Stimulated activated CD8-positive, alpha-beta memory T cell treated with anti-CD3 and anti-CD28 coated beads, Interleukin-7, amount 100 ng/mL, for 1 hour (primary cell): ENCODE data around the gene BICD1.

Source experiments
- DNase-seq, 2 donors: peaks; one replicate each; pipeline ENCODE4 v3.0.0-alpha.2; 2020; ENCODE audit warnings: low read depth in 2 of 2

BICD1 gene

DNA sequence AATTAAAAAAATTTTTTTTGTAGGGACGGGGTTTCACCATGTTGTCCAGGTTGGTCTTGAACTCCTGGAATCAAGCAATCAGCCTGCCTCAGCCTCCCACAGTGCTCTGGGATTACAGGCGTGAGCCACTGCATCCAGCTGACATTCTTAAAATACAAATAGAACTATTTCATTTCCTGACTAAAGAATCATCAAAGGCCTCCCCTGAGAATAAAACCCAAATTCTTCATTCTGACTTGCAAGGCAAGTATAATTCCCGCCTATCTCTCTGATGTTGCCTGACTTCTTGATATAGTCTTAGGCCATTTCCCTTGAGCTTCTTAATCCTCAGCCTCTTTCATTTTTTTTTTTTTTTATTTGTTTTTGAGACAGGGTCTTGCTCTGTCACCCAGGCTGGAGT, 4.4 kb upstream of the BICD1 start:
- DNase-seq, result no peak

DNA sequence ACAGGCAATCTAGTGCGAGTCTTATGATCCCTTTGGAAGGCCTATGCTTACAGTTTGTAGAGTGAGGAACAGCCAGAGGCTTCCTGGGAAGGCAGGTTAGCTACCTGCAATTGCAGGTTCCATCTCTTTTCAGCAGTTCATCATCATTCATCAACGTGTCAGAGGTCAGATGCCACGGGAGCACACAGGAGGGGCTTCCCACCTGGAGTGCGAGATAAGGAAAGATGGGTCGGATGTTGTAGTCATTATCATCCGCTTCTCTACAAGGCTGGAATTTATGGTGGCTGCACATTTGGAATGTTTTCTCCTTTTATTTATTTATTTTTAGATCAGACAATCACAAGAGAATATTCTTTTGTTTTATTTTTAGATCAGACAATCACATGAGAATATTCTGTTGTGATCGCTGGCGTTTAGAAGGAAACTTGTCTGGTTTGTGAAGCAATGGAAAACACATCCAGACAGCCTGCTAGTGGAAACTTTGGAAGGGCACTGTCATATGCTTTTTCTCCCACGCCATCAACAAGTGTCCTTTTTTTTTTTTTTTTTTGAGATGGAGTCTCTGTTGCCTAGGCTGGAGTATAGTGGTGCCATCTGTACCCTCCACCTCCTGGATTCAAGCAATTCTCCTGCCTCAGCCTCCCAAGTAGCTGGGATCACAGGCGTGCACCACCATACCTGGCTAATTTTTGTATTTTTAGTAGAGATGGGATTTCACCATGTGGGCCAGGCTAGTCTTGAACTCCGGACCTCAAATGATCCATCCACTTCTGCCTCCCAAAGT, 1.9 kb upstream of the BICD1 start:
- DNase-seq, result no peak

DNA sequence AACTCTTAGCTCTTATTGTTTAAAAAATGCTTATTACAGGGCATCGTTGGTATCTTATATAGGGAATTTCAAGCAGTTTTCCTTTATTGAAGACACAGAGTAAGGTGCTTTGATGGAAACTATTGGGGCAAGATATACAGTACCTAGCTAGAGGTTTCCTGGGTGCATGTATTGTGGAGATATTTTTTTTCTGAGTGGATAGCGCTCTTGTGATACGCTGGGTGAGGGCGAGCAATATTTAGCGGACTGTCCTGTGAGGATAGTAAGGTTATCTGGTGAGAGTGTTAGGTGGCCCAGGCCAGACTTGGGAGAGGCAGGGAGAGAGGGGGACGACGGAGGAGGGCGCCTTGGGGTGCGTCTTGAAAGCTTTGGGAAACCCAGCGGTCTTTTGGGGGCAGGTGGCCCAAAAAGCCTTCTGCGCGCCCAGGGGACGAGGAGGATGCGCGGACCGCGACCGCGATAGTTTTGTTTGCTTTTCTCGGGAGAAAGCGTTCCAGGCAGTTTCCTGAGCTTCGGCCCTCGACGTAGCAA, 596 bp upstream of the BICD1 start:
- DNase-seq, result no peak

DNA sequence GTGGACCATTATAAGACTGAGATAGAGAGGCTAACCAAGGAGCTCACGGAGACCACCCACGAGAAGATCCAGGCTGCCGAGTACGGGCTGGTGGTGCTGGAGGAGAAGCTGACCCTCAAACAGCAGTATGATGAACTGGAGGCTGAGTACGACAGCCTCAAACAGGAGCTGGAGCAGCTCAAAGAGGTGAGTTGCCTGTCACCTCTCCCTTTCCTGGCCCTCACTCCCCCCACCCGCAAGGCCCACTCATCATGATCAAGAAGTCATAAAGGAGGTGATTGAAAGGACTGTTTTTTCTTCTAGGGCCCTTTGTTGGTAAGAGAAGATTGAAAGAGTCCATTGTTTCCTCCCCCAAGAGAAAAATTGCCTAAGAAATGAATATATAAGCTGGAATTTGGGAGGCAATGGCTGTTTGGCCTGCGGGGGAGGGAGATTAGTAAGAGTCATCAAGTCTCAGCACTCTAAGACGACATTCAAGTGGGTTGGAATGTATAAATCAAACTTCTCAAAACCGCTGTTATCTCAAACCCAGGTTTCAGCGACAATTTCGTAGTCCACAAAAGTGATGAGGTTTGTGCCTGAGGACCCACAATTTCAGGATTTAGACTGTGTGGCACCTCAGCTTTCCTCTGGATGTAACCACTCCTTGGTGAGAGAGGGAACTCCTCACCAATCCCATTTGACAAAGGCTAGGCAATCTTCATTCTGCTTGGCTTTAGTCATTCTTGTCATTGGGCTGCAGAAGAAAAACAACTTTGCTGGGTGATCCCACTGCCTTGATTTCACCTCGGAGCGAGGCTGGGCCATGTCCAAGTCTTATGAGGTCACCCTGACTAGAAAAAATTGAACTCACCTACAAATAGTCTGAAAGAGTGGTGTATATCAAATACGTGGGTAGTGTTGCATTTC, 966 bp downstream of the BICD1 start:
- no peak for DNase-seq

DNA sequence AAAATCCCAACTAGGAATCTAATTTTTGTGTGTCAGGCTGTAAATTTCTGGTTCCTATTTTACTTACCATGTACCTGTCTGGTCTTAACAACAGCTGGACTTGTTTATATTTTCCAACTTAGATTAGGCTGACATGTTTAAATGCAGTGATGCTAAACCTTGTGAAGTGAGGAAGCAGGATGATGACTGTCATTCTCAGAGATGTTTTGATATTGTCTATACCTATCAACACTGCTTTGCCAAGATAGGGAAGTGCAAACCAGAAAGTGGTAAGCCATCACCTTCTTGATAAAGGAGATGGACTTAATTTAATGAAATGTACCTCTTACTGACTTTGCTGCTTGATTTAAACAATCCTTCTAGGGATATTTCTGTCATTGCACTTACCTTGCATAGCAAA, 2.1 kb downstream of the BICD1 start:
- DNase-seq, result no peak

DNA sequence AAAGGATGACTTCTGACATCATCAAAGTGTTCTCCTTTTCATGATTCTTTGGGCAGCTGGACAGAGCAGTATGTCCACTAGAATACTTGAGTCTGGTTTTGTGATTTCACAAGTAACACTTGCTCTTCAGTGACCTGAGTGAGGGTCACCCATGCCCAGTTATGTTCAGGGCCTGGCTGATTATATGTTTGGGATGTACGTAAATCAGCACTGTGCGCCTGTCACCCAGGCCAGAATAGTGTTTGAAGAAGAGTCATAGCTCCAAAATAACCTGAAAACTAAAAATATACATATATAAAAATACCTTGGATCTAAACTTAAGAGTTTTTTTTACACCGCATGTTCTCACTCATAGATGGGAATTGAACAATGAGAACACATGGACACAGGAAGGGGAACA, 3.8 kb downstream of the BICD1 start:
- DNase-seq, result no peak

DNA sequence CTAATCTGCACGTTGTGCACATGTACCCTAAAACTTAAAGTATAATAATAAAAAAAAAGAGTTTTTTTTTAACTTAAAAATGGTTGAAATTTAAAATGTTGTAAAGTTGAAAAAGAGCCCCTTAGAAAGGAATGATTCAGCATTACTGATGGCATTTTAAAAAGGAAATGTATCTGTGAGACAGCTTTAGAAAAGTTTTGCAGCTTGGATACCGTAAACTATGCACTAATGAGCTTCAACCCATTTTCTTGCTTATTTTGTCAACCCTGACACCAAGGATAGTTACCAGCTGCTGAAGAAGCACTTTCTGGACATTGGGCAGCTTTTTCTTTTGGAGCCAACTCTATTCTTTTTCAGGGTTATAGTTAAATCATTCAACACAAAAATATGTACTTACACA, 4.3 kb downstream of the BICD1 start:
- no peak for DNase-seq

DNA sequence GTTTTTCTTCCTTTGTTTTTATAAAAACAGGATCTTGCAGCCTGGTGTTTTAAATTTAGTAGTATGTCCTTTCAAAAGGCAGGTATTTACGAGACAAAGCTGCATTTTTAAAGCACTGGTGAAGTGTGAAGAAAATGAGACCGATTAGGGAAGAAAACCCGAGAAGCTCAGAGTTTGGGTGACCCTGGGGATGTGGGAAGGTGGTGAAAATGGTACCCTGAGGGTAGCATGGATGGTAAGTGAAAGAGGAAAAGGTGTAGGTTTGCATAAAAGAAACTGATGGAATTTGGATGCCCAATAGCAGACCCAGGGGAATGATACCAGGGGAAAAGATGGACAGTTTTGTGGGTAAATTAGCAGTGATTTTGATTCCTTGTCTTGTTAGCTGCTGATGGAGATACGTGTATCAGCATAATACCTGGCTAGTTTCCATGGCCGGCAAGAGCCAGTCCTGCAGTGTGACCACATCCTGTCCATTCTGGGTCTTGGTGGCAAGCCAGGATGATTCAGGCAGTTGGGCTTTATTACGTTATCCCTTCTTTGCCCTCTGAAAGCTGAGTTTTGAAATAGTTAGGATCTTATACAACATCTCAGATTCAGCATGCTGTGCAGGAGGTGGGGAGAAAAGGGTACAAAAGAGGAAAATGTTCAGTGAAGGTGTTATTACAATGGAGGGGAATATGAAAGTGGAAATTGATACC, 8.9 kb downstream of the BICD1 start:
- DNase-seq, result no peak

DNA sequence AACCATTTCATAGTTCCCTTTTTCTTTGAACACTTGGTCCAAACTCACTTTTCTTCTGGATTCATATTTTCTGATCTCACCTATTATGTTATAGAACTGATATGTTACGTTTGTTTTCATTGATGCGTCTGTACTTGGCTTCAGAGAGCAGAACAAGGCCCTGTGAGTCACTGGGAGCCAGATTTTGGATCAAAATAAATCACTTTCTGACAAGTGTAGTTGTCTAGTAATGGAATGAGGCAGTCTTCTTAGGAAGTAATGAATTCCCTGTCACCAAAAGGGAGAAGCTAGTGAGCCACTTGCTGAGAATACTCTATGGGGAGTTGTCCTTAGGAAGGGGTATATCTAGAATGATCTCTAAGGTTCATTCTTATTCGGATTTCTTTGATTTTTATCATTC, 10.2 kb downstream of the BICD1 start:
- DNase-seq, result no peak

DNA sequence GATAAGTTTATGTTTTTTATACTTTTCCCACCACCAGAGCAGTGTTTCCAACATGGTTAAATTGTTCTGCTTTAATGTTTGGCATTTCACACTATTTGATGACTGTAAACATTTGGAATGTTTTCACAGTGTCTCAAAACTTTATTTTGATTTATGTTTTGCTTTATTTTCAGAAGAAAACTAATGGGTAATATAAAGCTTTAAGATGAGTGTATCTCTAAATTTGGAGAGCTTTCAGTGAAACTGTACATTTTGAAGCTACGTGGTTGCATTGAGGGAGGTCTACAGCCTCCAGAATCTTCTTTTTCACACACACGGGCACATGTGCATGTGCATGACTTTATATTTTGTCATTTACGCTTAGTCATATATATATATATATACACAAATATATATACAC, 10.7 kb downstream of the BICD1 start:
- no peak for DNase-seq

DNA sequence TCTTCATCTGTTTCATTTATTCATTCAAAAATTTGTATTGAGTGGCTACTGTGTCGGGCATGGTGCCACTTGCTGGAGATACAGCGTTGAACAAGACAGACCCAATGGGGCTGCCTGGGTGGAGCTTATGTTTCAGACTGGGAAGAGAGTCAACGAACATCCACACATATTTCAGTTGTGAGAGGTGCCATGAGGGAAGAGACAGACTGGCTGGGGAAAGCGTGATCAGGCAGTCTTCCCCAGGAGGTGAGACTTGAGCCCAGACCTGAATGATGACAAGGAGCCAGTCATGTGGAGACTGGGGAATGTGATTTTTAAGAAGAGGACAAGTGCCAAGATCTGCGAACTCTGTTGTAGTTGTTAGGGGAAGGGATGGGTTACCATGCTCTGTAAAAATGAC, 12.2 kb downstream of the BICD1 start:
- DNase-seq, result no peak

DNA sequence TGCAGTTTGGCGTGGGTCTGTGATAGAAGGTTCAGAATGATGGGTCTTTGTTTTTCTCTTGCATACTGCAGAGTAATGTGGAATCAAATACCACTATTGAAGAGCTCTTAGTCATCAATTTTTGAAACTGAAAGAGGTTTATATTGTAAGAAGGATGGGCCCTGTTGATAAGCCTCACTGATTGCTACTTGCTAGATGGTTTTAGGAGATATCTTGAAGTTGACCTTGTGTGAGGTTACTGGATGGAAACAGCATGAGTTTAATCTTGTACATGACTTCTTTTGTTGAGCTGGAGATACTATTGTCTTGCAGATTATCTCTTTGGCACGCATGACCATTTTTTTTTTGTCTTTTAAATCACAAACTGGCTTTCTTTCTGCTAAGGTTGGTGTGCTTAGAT, 13.8 kb downstream of the BICD1 start:
- no peak for DNase-seq

DNA sequence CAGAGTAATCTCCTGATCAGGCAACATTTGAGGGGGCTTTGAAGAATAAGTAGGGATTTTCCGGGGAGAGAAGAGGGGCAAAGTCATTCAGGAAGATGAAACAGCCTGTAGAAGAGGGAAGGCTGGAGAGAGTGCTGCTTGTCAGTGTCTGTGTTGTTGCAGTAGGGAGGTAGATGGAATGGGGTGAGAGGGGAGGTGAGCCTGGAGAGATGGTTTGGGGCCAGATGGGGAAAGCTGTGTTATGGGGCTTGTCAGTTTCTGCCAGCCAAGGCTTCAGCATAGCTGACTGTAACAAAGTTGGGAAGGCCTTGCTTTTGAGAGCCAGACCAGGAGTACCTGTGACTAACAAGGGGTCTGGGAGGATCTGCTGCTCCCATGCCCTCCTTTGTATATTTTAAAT, 18.0 kb downstream of the BICD1 start:
- DNase-seq, result no peak

DNA sequence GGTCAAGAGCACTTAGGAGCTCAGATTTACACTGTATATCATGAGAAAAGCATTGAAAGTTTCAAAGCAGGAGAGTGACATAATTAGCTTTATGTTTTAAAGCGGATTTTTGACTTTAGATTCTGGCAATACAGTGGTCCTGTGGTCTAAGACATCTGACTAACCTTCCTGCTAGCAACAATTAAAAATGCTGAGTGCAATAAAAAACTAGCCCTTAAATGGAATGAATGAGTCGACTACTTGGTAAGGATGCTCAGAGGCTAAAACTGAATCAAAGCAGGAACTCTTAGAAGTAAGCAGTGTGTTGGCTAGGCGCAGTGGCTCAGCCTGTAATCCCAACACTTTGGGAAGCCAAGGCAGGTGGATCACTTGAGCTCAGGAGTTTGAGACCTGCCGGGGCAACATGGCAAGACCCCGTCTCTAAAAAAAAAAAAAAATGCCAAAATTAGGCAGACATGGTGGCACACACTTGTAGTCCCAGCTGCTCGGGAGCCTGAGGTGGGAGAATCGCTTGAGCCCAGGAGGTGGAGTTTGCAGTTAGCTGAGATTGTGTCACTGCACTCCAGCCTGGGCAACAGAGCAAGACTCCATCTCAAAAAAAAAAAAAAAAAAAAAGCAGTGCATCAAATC, 18.9 kb downstream of the BICD1 start:
- DNase-seq, result no peak

DNA sequence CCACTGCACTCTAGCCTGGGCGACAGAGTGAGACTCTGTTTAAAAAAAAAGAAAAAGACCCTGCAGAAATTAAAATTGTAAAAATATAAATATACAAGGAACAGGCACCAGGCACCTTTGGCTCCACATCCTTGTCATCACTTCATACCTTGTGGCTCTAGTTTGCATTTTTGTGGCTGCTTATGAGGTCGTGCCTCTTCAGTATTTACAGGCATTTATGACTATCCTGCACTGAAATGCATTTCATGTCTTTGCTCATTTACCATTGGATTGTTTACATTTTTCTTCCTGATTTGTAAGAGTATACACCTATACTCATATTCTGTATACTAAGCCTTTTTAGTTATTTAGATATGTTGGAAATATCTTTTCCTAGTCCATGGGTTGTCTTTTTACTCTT, 20.1 kb downstream of the BICD1 start:
- no peak for DNase-seq

DNA sequence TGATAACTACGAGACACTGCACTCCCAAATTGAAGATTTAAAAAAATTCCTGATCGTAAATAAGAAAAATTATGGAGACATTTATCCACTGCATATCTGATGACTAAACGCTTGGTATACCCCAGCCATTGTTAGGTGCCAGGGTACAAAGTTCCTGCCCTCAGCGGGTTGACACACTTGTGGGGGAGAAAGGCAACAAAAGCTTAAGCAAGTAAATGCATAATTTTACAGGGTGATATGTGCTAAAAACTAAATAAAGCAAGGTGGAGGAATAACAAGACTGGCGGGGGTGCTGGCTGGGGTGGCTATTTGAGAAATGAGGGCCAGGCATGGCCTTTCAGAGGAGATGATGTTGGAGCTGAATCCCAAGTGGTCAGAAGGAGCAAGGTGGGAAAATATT, 25.0 kb downstream of the BICD1 start:
- DNase-seq, result no peak

DNA sequence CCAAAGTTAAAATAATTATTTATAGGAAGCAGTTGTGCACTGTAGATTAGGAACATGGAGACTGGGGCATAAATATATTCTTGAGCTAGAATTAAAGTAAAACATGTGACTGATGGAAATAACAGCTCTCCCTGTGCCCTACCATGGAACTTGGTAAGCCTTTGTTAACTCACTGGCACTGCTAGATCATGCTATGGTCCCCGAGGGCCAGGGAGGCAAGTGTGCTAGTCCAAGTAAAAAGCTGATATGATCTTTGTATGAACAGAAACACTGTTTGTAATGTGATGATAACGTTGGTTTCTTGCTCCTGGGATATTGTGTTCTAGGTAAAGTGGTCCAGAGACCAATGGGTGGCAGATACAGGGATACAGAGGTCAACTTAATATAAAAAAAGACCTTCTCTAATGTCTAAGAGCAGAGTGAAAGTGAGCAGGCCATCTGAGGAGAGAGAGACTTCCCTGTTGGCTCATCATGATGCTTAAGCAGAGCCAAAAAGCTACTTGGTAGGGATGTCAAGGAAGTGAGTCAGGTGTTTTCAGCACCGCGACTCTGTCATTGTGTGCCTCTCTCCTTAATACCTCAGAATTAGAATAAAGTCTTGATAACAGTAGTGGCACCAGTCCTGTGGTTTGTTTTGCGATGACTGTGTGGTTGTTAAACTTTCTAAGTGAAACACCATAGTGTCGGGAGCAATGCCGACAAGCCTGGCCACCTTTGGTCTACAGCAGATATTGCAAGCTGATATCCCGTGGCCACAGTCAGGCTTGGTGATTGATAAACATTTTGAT, 27.6 kb downstream of the BICD1 start:
- peak in 1 of 2 donors; percentile 0 for DNase-seq

DNA sequence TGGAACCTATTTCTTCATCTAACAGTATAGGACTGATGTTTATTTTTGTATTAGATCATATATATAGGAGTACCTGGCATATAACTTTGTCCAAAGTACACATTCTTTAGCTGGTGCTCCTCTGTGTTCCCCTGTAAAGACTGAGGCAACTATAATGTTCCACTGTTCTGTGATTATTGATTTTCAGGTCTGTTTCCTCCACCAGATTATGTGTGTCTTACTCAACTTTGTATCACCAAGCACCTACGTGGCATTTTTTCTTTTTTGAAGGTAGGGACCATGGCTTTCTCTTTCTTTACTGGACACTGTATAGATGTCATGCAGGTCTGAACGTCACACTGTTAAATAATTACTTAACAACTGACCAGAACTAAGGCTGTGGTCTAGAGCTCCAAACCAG, 29.3 kb downstream of the BICD1 start:
- no peak for DNase-seq

DNA sequence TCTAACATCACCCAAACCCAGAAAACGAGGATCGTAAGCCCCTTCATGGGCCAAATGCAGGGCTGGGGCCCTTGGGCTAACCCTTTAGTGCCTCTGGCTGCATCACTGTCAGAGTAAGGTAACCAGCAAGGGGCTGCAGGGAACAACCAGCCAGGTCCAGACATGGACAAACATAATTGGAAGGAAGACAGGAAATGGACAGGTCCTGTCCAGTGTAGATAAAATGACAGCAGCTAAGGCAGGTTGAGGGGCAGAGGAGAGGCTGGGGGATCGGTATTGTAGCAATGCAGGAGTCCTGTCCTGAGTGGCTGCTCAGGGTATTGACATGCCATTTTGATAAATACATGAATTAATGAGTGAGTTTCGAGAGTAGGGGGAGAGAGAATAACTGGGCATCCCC, 29.8 kb downstream of the BICD1 start:
- DNase-seq, result no peak

DNA sequence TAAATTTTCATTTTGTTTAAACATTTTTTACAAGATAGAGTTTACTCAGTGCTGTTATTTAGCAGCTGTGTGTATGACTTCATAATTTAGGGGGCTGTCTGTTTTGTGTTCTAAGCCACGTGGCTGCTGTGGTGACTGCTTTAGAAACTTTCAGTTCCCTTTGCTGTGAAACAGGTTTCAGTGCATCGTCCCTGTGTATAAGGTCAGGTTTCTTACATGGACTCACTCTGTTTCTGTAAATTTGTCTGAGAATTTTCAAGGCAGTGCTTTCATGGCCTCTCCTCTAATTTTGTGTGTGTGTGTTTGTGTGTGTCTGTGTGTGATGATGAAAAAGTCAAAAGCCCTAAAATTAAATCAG, 32.4 kb downstream of the BICD1 start:
- DNase-seq, result no peak

DNA sequence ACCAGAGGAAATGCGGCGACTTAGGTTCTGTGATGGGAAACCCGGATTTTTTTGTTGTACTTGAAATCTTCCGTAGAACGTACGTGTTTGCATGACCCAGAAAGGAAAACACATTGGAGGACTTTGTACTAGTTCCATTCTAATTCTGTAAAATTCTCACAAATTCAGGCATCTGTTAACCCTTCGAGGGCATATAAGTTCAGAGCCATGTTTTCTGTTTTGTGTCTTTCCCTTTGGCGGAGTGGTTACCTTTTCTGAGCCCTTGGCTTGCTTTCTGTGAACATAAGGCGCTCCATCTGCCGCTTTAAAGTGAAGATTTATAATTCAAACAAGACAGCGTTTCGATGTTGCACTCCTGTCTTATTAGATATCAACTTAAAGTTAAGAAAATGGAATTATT, 34.2 kb downstream of the BICD1 start:
- no peak for DNase-seq
